IgD-negative memory B cell (primary cell): ENCODE measurements around the gene TMEM53. TPM values are rescaled to one million over a fixed set of nuclear protein-coding genes. Genes with fewer than 3 reads are reported as not detected.
A peak's percentile ranks its signal among the peaks of the same experiment; 100 is the strongest.

ENCODE experiments used
- H3K27ac Mint-ChIP-seq, 3 donors: one replicate each; pipeline ENCODE4 v1.8.0; 2020 to 2022; ENCODE audit warnings: mild to moderate bottlenecking in 3 of 3, mixed read lengths in 3 of 3, moderate library complexity in 1 of 3
- H3K27me3 Mint-ChIP-seq: one replicate; pipeline ENCODE4 v1.8.0; 2021; ENCODE audit warnings: mixed read lengths
- H3K36me3 Mint-ChIP-seq: one replicate; pipeline ENCODE4 v1.8.0; 2020; ENCODE audit warnings: mild to moderate bottlenecking, mixed read lengths
- H3K4me1 Mint-ChIP-seq, 3 donors: one replicate each; pipeline ENCODE4 v1.8.0; 2020 to 2022; ENCODE audit warnings: mixed read lengths in 3 of 3, mild to moderate bottlenecking in 1 of 3
- H3K4me3 Mint-ChIP-seq, 4 donors: one replicate each; pipeline ENCODE4 v1.8.0; 2020 to 2022; ENCODE audit warnings: mild to moderate bottlenecking in 4 of 4, mixed read lengths in 4 of 4, moderate library complexity in 3 of 4
- H3K9me3 Mint-ChIP-seq, 3 donors: one replicate each; pipeline ENCODE4 v1.8.0; 2020 to 2021; ENCODE audit warnings: mixed read lengths in 3 of 3, mild to moderate bottlenecking in 1 of 3
- polyA plus RNA-seq: library from polyadenylated mRNA; unstranded; fragments of 300-500 nt; fragmentation: Illumina TruSeq; gene quantifications from one replicate; pipeline ENCODE4 v1.2.3, GENCODE V29; 2021

TMEM53 gene
- polyA plus RNA-seq, 1 donor from 2014 or later: 11.5 TPM

DNA sequence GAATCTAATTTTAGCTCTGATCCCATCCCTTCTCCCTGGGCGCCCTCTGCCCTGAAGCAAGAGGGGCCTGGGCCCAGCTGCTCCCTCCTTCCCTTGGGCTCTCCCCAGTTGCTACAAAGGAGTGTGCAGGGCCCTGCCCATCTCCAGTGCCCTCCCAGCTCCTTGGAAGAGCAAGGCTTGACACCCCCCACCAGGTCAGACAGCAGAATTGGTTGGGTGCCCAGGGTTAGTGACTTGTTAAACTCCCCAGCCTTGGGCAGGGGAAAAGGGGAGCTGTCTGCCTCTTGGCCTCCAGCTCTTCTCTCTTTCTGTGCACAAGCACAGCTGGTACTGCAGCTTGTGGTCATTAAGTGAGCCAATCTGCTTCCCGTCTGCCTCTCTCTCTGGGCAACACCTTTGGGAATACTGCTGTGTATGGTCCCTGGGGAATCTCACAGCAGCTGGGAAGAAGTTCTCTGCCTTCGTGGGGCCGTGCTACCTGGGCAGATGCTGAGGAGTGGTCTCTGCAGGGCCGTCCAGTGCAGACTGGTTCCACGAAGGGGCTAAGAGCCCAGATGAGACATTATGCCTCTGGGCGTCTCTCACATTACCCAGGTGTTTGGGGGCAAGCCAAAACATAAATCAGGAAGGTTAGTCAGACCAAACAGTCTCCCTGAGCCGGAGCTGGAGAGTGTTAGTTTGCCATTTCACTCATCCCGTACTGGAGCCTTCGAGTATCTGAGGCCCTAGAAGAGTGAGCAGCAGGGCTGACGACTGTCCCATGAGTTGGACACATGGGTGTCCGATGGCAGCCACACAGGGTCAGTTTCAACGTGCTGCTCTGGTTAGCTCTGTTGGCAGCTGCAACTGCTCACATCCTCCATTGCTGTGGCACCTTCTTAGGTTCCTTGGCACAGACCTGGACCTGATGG, 37.3 kb downstream of the TMEM53 start:
- Mint-ChIP-seq H3K4me1 (peaks cover 7 to 22% (median 20%) of the 10 kb centered on the region in 3 donors), H3K9me3 (no peaks in the 10 kb centered on the region), H3K27me3 (no peaks in the 10 kb centered on the region), H3K4me3 (peak overlapping the region in 1 of 4 donors; percentile 50), H3K27ac (peak overlapping the region in 1 of 3 donors; percentile 75), H3K36me3 (peaks cover 4% of the 10 kb centered on the region)

DNA sequence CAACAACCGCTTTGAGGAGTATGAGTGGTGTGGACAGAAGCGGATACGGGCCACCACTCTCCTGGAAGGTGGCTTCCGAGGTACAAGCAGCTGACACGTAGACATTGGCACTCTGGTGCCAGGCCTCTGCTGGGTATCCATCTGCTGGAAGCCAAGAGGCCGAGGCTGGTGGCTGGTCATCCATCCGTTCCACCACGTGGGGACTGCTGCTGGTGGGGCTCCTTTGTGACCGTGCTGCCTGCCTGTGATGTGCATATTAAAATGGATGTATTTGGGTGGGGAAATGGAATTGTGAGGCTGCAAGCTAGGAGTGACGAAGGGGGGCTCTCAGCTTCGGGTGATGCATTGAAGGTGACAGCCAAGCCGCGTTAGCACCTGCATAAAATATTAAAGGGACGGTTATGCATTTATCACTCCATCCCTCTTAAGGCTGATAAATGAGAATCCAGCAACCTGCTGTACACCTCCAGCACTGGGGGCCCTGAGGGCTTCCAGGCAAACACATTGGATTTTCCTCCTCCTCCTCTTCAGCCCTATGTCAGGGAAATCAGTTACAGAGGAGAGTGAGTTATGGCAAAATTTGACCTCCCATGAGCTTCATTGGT, 38.1 kb downstream of the TMEM53 start:
- no peak overlapping the region for H3K27ac Mint-ChIP-seq
- H3K4me3 Mint-ChIP-seq: peak overlapping the region in 1 of 4 donors; percentile 50
- H3K36me3 Mint-ChIP-seq: peaks cover 4% of the 10 kb centered on the region
- H3K4me1 Mint-ChIP-seq: peaks cover 7 to 24% (median 20%) of the 10 kb centered on the region in 3 donors
- no peaks in the 10 kb centered on the region for H3K27me3 Mint-ChIP-seq
- H3K9me3 Mint-ChIP-seq: no peaks in the 10 kb centered on the region

DNA sequence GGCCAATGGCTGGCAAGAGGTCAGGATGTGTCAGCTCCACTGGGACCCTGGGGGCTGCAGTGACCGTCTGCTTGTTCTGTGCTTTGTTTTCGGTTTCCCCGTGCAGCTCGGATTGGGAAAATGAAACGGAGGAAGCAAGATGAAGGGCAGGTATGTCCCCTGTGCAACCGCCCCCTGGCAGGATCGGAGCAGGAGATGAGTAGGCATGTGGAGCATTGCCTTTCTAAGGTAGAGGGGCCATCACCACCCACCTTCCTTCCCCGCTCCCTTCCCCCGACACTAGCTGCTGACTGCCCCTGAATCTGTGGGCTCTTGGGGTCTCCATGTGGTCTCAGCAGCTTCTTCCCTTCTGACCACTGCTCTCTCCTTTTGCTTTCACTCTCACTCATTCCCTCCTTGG, 38.8 kb downstream of the TMEM53 start:
- Mint-ChIP-seq H3K4me1 (peaks cover 13 to 32% (median 20%) of the 10 kb centered on the region in 3 donors), H3K36me3 (peaks cover 4% of the 10 kb centered on the region), H3K27me3 (no peaks in the 10 kb centered on the region), H3K9me3 (no peaks in the 10 kb centered on the region), H3K27ac (peak overlapping the region in 1 of 3 donors; percentile 95), H3K4me3 (no peak overlapping the region)

DNA sequence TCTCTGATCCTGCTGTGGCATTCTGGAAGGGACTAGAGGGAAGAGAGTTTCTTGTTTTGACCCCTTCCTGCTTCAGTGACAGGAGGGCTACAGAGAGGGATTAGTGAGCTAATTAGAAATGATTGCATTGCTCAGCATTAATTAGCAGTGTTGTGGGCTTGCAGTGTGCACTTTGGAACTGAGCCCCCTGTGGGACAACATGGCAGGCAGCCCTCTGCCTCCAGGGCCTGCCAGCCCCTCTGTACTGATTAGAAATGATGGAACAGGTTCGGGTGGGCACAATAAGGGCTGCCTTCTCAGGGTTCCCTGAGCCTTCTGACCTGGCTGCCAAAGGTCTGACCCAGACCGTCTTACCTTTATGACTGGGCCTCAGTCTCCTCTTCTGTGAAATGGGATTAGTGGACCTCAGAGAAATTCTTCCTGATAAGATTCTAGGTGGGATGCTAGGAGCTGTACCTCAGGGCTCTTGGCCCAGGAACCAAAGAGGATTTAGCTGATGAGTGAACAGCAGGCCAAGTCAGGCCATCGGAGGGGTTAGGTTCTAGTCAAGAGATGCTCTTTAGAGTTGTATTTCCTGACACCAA, 39.6 kb downstream of the TMEM53 start:
- Mint-ChIP-seq H3K4me1 (peaks cover 15 to 34% (median 20%) of the 10 kb centered on the region in 3 donors), H3K36me3 (peaks cover 4% of the 10 kb centered on the region), H3K9me3 (no peaks in the 10 kb centered on the region), H3K27ac (peak overlapping the region in 2 of 3 donors; percentile 73 to 95), H3K27me3 (no peaks in the 10 kb centered on the region), H3K4me3 (peak overlapping the region in 2 of 4 donors; percentile 73 to 93)

DNA sequence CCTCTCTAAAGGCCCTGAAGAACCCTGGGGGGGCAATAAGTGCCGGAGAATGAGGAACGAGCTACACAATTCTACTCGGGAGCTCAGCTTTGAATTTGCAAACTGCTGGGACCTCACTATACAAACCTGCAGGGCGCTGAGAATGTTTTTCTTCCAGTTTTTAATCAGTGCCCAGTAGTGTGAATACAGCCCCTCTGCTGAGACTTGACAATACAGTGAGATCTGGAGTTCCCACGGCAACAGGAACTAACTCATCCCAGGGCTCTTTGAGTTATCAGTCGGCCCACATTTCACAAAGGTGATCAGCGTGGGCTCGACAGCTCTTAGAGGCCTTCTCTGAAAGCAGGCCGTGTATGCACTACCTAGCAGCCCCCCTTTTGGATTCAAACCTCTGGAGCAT, 41.7 kb downstream of the TMEM53 start:
- peak overlapping the region; percentile 90 to 97 (median 94) for H3K4me3 Mint-ChIP-seq
- peaks cover 15 to 34% (median 20%) of the 10 kb centered on the region in 3 donors for H3K4me1 Mint-ChIP-seq
- no peaks in the 10 kb centered on the region for H3K27me3 Mint-ChIP-seq
- H3K9me3 Mint-ChIP-seq: no peaks in the 10 kb centered on the region
- peak overlapping the region; percentile 95 to 99 (median 96) for H3K27ac Mint-ChIP-seq
- H3K36me3 Mint-ChIP-seq: peaks cover 5% of the 10 kb centered on the region

DNA sequence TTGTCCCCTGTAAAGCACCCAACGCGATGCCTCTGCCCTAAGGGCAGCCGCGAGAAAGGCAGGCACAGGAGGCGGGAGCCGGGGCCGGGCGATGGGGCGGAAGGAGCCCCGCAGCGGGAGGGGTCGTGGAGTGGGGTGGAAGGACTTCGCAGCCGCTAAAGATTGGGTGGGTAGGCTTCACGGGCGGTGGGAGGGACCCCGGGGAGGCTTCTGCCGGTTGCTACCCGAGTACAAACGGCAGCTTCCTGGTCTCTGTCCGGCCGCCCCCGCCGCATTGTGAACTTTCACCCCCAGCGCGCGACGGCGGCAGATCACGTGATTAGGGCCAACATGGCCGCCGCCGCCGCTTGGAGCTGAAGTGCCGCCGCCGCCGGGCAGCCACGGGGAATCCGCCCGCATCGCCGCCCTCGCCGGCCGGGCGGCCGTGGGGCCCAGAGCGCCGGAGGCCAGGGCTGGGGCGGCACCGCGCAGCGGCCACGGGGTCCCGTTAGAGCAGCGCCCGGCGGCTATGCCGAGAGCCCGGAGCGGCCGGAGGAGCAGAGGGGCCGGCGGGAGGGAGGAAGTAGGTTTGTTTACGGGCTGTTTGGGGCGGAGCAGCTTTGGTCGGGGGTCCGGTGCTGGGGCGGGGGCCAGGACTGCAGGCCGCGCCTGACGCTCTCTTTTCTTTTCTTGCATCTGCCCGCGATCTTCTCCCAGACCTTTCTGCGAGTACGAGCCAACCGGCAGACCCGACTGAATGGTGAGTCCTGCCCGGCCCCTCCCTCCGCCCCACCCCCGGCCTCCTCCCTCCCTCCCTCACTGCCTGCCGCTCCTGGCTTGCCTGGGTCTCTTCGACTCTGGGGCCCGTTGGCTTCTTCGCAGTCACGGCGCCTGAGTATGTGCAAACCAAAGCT, 42.4 kb downstream of the TMEM53 start:
- Mint-ChIP-seq H3K36me3 (peaks cover 5% of the 10 kb centered on the region), H3K4me3 (peak overlapping the region; percentile 90 to 97 (median 95)), H3K9me3 (no peaks in the 10 kb centered on the region), H3K27ac (peak overlapping the region; percentile 95 to 99 (median 98)), H3K4me1 (peaks cover 15 to 34% (median 20%) of the 10 kb centered on the region in 3 donors), H3K27me3 (no peaks in the 10 kb centered on the region)

DNA sequence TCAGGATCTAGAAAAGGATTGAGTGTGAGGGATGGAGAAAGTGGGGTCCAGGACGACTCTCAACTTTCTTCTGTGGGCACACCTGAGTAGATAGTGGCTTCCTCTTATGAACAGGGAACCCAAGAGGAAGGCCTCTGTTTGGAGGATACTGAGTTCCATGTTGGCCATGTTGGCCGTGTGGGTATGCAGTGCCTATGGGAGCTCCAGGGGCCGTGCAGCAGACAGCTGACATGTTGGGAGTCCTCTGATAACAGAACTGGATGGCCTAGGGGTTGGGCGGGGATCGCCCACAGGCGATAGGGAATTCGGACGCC, 43.0 kb downstream of the TMEM53 start:
- peak overlapping the region; percentile 90 to 97 (median 95) for H3K4me3 Mint-ChIP-seq
- H3K4me1 Mint-ChIP-seq: peaks cover 15 to 34% (median 20%) of the 10 kb centered on the region in 3 donors
- no peaks in the 10 kb centered on the region for H3K27me3 Mint-ChIP-seq
- H3K36me3 Mint-ChIP-seq: peaks cover 5% of the 10 kb centered on the region
- H3K9me3 Mint-ChIP-seq: no peaks in the 10 kb centered on the region
- H3K27ac Mint-ChIP-seq: peak overlapping the region; percentile 95 to 99 (median 98)

DNA sequence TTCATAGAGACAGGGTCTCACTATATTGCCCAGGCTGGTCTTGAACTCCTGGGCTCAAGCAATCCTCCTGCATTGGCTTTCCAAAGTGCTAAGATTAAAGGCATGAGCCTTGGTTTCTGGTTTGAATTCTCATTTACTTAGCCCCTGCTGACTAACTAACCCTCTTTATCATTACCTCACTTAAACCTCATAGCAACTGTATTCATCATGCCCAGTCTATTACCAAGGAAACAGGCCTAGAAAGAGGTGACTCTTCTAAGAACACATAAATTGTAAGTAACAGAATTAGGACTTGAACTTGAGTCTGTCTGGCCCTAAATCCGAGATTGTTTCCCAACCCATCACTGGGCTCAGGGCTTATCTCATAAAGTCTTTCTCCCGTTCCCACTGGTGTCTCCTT, 44.2 kb downstream of the TMEM53 start:
- peak overlapping the region in 3 of 4 donors; percentile 90 to 97 (median 93) for H3K4me3 Mint-ChIP-seq
- H3K27me3 Mint-ChIP-seq: no peaks in the 10 kb centered on the region
- peaks cover 15 to 34% (median 20%) of the 10 kb centered on the region in 3 donors for H3K4me1 Mint-ChIP-seq

DNA sequence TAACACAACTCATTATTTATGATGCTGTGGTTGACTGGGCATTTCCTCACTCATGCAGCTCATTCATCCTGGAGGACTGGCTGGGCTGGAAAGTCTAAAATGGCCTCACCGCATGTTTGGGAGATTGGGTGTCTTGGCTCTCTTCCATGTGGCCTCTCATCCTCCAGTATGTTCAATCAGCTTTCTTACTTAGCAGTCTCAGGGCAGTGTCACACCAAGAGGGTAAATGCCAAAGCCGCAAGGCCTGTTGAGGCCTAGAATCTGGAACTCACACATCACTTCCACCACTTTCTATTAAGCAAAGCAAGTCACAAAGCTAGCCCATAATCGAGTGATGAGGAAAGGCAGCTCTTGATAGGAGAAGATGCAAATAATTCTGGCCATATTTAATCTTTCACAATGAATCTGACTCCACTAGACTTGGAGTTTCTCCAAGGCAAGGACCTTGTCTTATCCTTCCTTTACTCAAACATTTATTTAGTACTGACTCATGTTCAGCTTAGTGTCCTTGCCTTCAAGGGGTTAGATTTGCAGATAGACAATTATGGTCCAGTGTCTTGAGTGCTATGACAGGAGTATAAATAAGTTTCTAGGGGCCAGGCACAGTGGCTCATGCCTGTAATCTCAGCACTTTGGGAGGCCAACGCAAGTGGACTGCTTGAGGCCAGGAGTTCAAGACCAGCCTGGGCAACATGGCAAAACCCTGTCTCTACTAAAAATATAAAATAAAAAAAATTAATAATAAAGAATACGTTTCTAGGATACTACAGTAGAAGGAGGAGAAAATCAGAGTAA, 45.1 kb downstream of the TMEM53 start:
- Mint-ChIP-seq H3K9me3 (no peaks in the 10 kb centered on the region), H3K27me3 (no peaks in the 10 kb centered on the region), H3K36me3 (peaks cover 1% of the 10 kb centered on the region), H3K27ac (peak overlapping the region in 1 of 3 donors; percentile 29), H3K4me1 (peaks cover 12 to 26% (median 13%) of the 10 kb centered on the region in 3 donors), H3K4me3 (peak overlapping the region in 1 of 4 donors; percentile 93)

More for the DNA sequence above, 44.2 kb downstream of the TMEM53 start:
- Mint-ChIP-seq H3K27ac (peak overlapping the region in 2 of 3 donors; percentile 95 to 99), H3K9me3 (no peaks in the 10 kb centered on the region), H3K36me3 (peaks cover 1% of the 10 kb centered on the region)

DNA sequence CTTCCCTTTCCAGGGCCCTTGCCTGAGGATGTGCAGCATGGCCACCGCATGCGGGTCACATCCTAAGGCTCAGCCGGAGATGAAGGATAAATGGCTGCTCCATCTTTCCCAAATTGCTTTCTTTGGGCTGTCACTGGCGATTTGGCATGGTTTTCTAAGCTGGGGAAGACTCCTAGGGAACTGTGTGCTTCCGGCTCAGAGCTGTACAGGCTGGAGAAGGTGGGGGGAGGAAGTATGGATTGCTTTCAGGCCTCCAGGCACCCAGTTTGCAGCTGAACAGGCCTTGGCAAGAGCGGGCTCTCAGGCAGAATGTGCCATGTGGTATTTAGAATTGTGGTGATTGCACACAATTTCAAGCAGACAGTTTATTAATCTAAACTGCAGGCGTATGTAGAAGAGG, 48.9 kb downstream of the TMEM53 start:
- no peaks in the 10 kb centered on the region for H3K27me3 Mint-ChIP-seq
- H3K4me3 Mint-ChIP-seq: no peak overlapping the region
- peaks cover 1% of the 10 kb centered on the region for H3K36me3 Mint-ChIP-seq
- peaks cover 0 to 1% (median under 1%) of the 10 kb centered on the region in 3 donors for H3K4me1 Mint-ChIP-seq
- no peaks in the 10 kb centered on the region for H3K9me3 Mint-ChIP-seq
- H3K27ac Mint-ChIP-seq: no peak overlapping the region

DNA sequence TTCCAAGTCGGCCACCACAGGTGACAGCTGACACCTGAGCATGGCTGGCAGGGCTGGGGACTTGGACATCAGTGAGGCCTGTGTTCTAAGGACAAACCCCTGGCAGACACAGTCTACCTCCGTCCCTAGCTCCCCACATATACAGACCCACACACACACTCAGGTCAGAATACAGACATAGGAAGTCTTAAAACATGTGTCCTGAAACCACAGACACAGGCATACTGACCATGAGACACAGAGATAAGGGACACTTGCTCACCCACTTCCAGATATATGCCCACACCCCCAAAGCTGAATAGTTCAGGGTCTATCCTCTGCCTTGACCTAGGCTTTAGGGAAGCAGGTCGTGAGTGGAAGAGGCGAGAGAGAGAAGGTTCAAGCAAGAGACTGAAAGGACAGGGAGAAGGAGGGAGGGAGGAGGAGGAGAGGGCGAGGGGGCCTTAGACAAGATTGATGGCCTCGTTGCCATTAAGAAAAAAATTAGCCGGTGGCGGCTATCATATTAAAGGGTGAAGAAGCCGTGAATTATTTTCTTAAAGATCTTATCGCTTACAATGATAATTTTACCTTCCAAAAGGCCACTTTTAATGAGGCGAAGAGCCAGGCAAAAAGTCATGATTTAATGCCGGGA, 49.9 kb downstream of the TMEM53 start:
- H3K27me3 Mint-ChIP-seq: no peaks in the 10 kb centered on the region
- H3K4me1 Mint-ChIP-seq: no peaks in the 10 kb centered on the region
- no peak overlapping the region for H3K27ac Mint-ChIP-seq
- H3K36me3 Mint-ChIP-seq: peaks cover 1% of the 10 kb centered on the region
- H3K4me3 Mint-ChIP-seq: no peak overlapping the region
- no peaks in the 10 kb centered on the region for H3K9me3 Mint-ChIP-seq

DNA sequence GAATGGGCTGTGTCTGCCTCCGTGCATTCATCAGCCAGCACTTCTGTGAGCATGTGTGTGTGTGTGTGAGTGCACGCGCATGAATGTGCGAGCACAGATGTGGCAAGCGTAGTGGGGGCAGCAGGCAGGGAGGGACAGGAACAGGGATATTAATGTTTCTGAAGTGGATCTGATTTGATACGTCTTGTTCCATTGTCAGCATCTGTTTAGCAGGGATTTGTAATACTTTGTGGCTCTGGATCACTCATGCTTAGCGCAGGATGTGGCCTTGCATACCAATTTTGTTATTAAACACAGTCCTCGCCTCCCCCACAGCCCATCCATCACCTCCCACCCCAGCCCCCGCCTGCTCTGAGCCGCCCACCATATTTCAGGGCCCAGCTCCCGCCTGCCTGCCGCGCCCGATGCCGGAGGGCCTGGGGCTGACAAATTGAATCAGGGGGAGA, 52.4 kb downstream of the TMEM53 start:
- no peaks in the 10 kb centered on the region for H3K9me3 Mint-ChIP-seq
- no peaks in the 10 kb centered on the region for H3K4me1 Mint-ChIP-seq
- H3K27ac Mint-ChIP-seq: no peak overlapping the region
- no peaks in the 10 kb centered on the region for H3K27me3 Mint-ChIP-seq
- H3K4me3 Mint-ChIP-seq: no peak overlapping the region
- H3K36me3 Mint-ChIP-seq: no peaks in the 10 kb centered on the region

DNA sequence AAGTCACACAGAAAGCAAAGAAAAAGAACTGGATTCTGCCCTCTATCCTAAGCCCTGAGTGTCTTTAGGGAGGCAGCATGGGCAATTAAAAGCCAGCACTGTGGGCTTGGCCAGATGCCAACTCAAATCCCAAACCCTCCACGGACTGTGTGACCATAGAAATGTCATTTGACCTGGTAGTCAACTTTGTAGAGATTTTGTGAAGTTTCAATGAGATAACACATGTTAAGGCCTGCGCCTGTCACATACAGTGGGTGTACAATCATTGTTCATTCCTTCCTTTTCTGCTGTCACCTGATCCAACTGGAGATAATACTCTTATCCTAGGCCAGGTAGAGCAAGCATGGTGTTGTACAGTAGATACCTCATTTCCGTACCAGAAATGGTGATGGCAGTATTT, 54.2 kb downstream of the TMEM53 start:
- no peaks in the 10 kb centered on the region for H3K36me3 Mint-ChIP-seq
- no peaks in the 10 kb centered on the region for H3K9me3 Mint-ChIP-seq
- H3K4me1 Mint-ChIP-seq: no peaks in the 10 kb centered on the region
- no peak overlapping the region for H3K27ac Mint-ChIP-seq
- no peak overlapping the region for H3K4me3 Mint-ChIP-seq
- H3K27me3 Mint-ChIP-seq: no peaks in the 10 kb centered on the region
